H9 (cell line): ENCODE data around the gene DLGAP4. TPM values are rescaled to one million over a fixed set of nuclear protein-coding genes. Genes with fewer than 3 reads are reported as not detected.

ENCODE experiments used
- DNase-seq: peaks from one replicate; pipeline ENCODE4 v3.0.0-alpha.2; 2017
- H2AFZ ChIP-seq: one replicate; pipeline ENCODE4 v1.6.1; 2013; ENCODE audit warnings: mild to moderate bottlenecking, low read length, control low read depth, moderate library complexity
- H2AK5ac ChIP-seq: 2 replicates; pipeline ENCODE4 v1.6.1; 2013; ENCODE audit warnings: low read length, control low read depth, mixed read lengths; ENCODE audit not compliant: insufficient read length
- H2BK120ac ChIP-seq: one replicate; pipeline ENCODE4 v1.6.1; 2013; ENCODE audit warnings: low read depth, mild to moderate bottlenecking, low read length, control low read depth, inconsistent platforms; ENCODE audit not compliant: poor library complexity, severe bottlenecking
- H2BK12ac ChIP-seq: 2 replicates; pipeline ENCODE4 v1.6.1; 2013; ENCODE audit warnings: low read length, control low read depth, mixed read lengths, low read depth; ENCODE audit not compliant: insufficient read length
- H2BK15ac ChIP-seq: 2 replicates; pipeline ENCODE4 v1.6.1; 2013; ENCODE audit warnings: low read depth, low read length, control low read depth
- H2BK20ac ChIP-seq: one replicate; pipeline ENCODE4 v1.6.1; 2013; ENCODE audit warnings: low read depth, mild to moderate bottlenecking, low read length, control low read depth, inconsistent platforms; ENCODE audit not compliant: poor library complexity, severe bottlenecking
- H2BK5ac ChIP-seq: 2 replicates; pipeline ENCODE4 v1.6.1; 2013; ENCODE audit warnings: low read length, control low read depth, mixed read lengths; ENCODE audit not compliant: insufficient read length
- H3K14ac ChIP-seq: 2 replicates; pipeline ENCODE4 v1.6.1; 2013; ENCODE audit warnings: low read length, control low read depth; ENCODE audit not compliant: insufficient read depth
- H3K18ac ChIP-seq: 2 replicates; pipeline ENCODE4 v1.6.1; 2013; ENCODE audit warnings: low read depth, mild to moderate bottlenecking, mixed read lengths, low read length, control low read depth; ENCODE audit not compliant: insufficient read length
- H3K23ac ChIP-seq: 2 replicates; pipeline ENCODE4 v1.6.1; 2013; ENCODE audit warnings: low read length, control low read depth, mixed read lengths, low read depth; ENCODE audit not compliant: insufficient read length
- H3K23me2 ChIP-seq: 2 replicates; pipeline ENCODE4 v1.6.1; 2013; ENCODE audit warnings: low read depth, mild to moderate bottlenecking, mixed read lengths, low read length, control low read depth; ENCODE audit not compliant: insufficient read length, poor library complexity, severe bottlenecking
- H3K27ac ChIP-seq: 2 replicates; pipeline ENCODE4 v1.5.1; 2013; ENCODE audit warnings: low read length, control low read depth, mixed read lengths, low read depth; ENCODE audit not compliant: insufficient read length
- H3K27me3 ChIP-seq: 2 replicates; pipeline ENCODE4 v1.6.1; 2013; ENCODE audit warnings: low read length, control low read depth, inconsistent platforms; ENCODE audit not compliant: insufficient read depth
- H3K4ac ChIP-seq: 2 replicates; pipeline ENCODE4 v1.6.1; 2013; ENCODE audit warnings: low read depth, mild to moderate bottlenecking, control low read depth, inconsistent platforms, low read length, moderate library complexity
- H3K4me1 ChIP-seq: 2 replicates; pipeline ENCODE4 v1.6.1; 2013; ENCODE audit warnings: low read length, control low read depth, inconsistent platforms; ENCODE audit not compliant: insufficient read depth
- H3K4me2 ChIP-seq: 2 replicates; pipeline ENCODE4 v1.6.1; 2013; ENCODE audit warnings: low read length, control low read depth, mixed read lengths; ENCODE audit not compliant: insufficient read length, insufficient read depth
- H3K56ac ChIP-seq: 2 replicates; pipeline ENCODE4 v1.6.1; 2013; ENCODE audit warnings: low read depth, mild to moderate bottlenecking, mixed read lengths, low read length, control low read depth; ENCODE audit not compliant: insufficient read length
- H3K79me1 ChIP-seq: 2 replicates; pipeline ENCODE4 v1.6.1; 2013; ENCODE audit warnings: low read depth, mild to moderate bottlenecking, moderate library complexity, low read length, control low read depth, inconsistent platforms; ENCODE audit not compliant: insufficient read depth, poor library complexity, severe bottlenecking
- H3K79me2 ChIP-seq: 2 replicates; pipeline ENCODE4 v1.6.1; 2013; ENCODE audit warnings: low read length, control low read depth, inconsistent platforms; ENCODE audit not compliant: insufficient read depth
- H3K9ac ChIP-seq: 2 replicates; pipeline ENCODE4 v1.6.1; 2013; ENCODE audit warnings: low read length, control low read depth, mixed read lengths; ENCODE audit not compliant: insufficient read length; ENCODE audit errors: extremely low read depth
- H3K9me3 ChIP-seq: one replicate; pipeline ENCODE4 v1.6.1; 2013; ENCODE audit warnings: low read depth, low read length, inconsistent platforms; ENCODE audit not compliant: control insufficient read depth
- H3T11ph ChIP-seq: one replicate; pipeline ENCODE4 v1.6.1; 2013; ENCODE audit warnings: mild to moderate bottlenecking, low read length, control low read depth, inconsistent platforms
- H4K20me1 ChIP-seq: one replicate; pipeline ENCODE4 v1.6.1; 2013; ENCODE audit not compliant: control insufficient read depth, insufficient read length, insufficient read depth
- H4K5ac ChIP-seq: 2 replicates; pipeline ENCODE4 v1.6.1; 2013; ENCODE audit warnings: low read depth, mild to moderate bottlenecking, mixed read lengths, low read length, control low read depth; ENCODE audit not compliant: insufficient read length
- H4K8ac ChIP-seq: replicated peaks from 2 replicates; pipeline ENCODE4 v1.6.1; 2013; ENCODE audit warnings: low read length, control low read depth, mixed read lengths, low read depth; ENCODE audit not compliant: insufficient read length
- H4K91ac ChIP-seq: 2 replicates; pipeline ENCODE4 v1.6.1; 2013; ENCODE audit warnings: low read depth, mild to moderate bottlenecking, moderate library complexity, mixed read lengths, low read length, control low read depth; ENCODE audit not compliant: insufficient read length
- H3K27ac Mint-ChIP-seq, 3 experiments: 2 replicates in 2 of 3; 3 replicates in 1 of 3; pipeline ENCODE4 v1.8.0; 2020 to 2021; ENCODE audit warnings: mixed read lengths in 3 of 3, mild to moderate bottlenecking in 1 of 3, moderate library complexity in 1 of 3
- H3K27me3 Mint-ChIP-seq: 2 replicates; pipeline ENCODE4 v1.8.0; 2021; ENCODE audit warnings: low read depth, mild to moderate bottlenecking, moderate library complexity, mixed read lengths
- H3K36me3 Mint-ChIP-seq, 3 experiments: 2 replicates in 2 of 3; 3 replicates in 1 of 3; pipeline ENCODE4 v1.8.0; 2020 to 2021; ENCODE audit warnings: low read depth in 3 of 3, mixed read lengths in 3 of 3; ENCODE audit not compliant: insufficient read depth in 1 of 3
- H3K4me1 Mint-ChIP-seq, 2 experiments: 2 replicates each; pipeline ENCODE4 v1.8.0; 2020; ENCODE audit warnings: mixed read lengths in 2 of 2
- H3K4me3 Mint-ChIP-seq, 2 experiments: 2 replicates in 1 of 2; 3 replicates in 1 of 2; pipeline ENCODE4 v1.8.0; 2020 to 2021; ENCODE audit warnings: mild to moderate bottlenecking in 2 of 2, mixed read lengths in 2 of 2, moderate library complexity in 1 of 2
- H3K9me3 Mint-ChIP-seq, 2 experiments: 2 replicates in 1 of 2; 3 replicates in 1 of 2; pipeline ENCODE4 v1.8.0; 2020; ENCODE audit warnings: mild to moderate bottlenecking in 2 of 2, mixed read lengths in 2 of 2, moderate library complexity in 1 of 2
- WGBS: extraction: QIAGEN DNeasy Blood & Tissue Kit; methylation state at CpG from one replicate; pipeline ENCODE4 v1.1.7; 2013; ENCODE audit warnings: missing lambda C conversion rate, low lambda C conversion rate, mixed read lengths; ENCODE audit not compliant: insufficient read length; ENCODE audit errors: extremely low coverage; 5-methylcytosine and 5-hydroxymethylcytosine counted together
- total RNA-seq: library from RNA; stranded (reverse); gene quantifications from 2 replicates; pipeline ENCODE4 v1.2.1, GENCODE V29; 2021
- TF ChIP-seq, protein P1 (sequence below): fragments of 200-600 bp; sonication (generic); conservative IDR thresholded peaks from 3 replicates; pipeline ENCODE4 v1.8.0; 2021; ENCODE audit warnings: antibody characterized with exemption, mild to moderate bottlenecking

The DLGAP4 gene
- total RNA-seq, 1 experiment from 2014 or later, result 48.0 TPM

GRCh38 chr20:36421641-36422040, 115.5 kb downstream of the DLGAP4 start:
- Histone ChIP-seq H3K23me2 (no peaks in the 10 kb centered on the region), H3T11ph (no peak overlapping the region), H2AK5ac (no peak overlapping the region), H2BK20ac (no peak overlapping the region), H3K18ac (no peak overlapping the region), H2AFZ (no peak overlapping the region), H2BK120ac (no peak overlapping the region), H3K27me3 (no peaks in the 10 kb centered on the region), H3K14ac (no peak overlapping the region), H4K5ac (no peak overlapping the region), H3K9me3 (no peaks in the 10 kb centered on the region), H2BK15ac (no peak overlapping the region), H3K79me1 (no peaks in the 10 kb centered on the region), H4K8ac (no peak overlapping the region), H2BK12ac (no peak overlapping the region), H3K23ac (no peak overlapping the region), H3K4me1 (no peaks in the 10 kb centered on the region), H2BK5ac (no peak overlapping the region), H3K56ac (no peak overlapping the region), H4K20me1 (no peaks in the 10 kb centered on the region), H3K27ac (no peak overlapping the region), H3K4ac (no peak overlapping the region), H4K91ac (no peak overlapping the region), H3K9ac (no peak overlapping the region), H3K4me2 (no peak overlapping the region), H3K79me2 (no peaks in the 10 kb centered on the region)
- DNase-seq, result no peak
- Mint-ChIP-seq H3K27me3 (peaks cover 2% of the 10 kb centered on the region), H3K4me1 (no peaks in the 10 kb centered on the region), H3K36me3 (no peaks in the 10 kb centered on the region), H3K27ac (peak overlapping the region in 1 of 3 experiments; percentile 12; a peak in 1 of 7 replicates), H3K4me3 (no peak overlapping the region), H3K9me3 (no peaks in the 10 kb centered on the region)
- WGBS, result no CpG with 5 or more reads among the region's 13 CpGs
- TF ChIP-seq, protein P1, sequence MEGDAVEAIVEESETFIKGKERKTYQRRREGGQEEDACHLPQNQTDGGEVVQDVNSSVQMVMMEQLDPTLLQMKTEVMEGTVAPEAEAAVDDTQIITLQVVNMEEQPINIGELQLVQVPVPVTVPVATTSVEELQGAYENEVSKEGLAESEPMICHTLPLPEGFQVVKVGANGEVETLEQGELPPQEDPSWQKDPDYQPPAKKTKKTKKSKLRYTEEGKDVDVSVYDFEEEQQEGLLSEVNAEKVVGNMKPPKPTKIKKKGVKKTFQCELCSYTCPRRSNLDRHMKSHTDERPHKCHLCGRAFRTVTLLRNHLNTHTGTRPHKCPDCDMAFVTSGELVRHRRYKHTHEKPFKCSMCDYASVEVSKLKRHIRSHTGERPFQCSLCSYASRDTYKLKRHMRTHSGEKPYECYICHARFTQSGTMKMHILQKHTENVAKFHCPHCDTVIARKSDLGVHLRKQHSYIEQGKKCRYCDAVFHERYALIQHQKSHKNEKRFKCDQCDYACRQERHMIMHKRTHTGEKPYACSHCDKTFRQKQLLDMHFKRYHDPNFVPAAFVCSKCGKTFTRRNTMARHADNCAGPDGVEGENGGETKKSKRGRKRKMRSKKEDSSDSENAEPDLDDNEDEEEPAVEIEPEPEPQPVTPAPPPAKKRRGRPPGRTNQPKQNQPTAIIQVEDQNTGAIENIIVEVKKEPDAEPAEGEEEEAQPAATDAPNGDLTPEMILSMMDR, result no peak
